GM19438 (cell line): ENCODE results near the gene F13A1.

Experiments used
- ATAC-seq: cut with Tn5 transposase; IDR thresholded peaks from one replicate; pipeline ENCODE4 v1.9.1; 2021; ENCODE audit warnings: low read depth; ENCODE audit not compliant: unreplicated experiment

The F13A1 gene

GRCh38 chr6:6248651-6249050 lies 71.8 kb downstream of the F13A1 start:
- peak; percentile 79 for ATAC-seq

GRCh38 chr6:6246544-6246943 lies 73.9 kb downstream of the F13A1 start:
- peak; percentile 67 for ATAC-seq

- ATAC-seq, result no peak
Observed at GRCh38 chr6:6244624-6245023, 75.8 kb downstream of the F13A1 start.

- ATAC-seq, result no peak
Observed at GRCh38 chr6:6243846-6244245, 76.6 kb downstream of the F13A1 start.

- ATAC-seq, result no peak
Observed at GRCh38 chr6:6239598-6240581, 80.6 kb downstream of the F13A1 start.

GRCh38 chr6:6236730-6237469 lies 83.6 kb downstream of the F13A1 start:
- no peak for ATAC-seq

- ATAC-seq, result no peak
Observed at GRCh38 chr6:6235786-6236185, 84.7 kb downstream of the F13A1 start.

GRCh38 chr6:6234963-6235362 lies 85.5 kb downstream of the F13A1 start:
- no peak for ATAC-seq

GRCh38 chr6:6230286-6230685 lies 90.2 kb downstream of the F13A1 start:
- ATAC-seq, result no peak

- no peak for ATAC-seq
Observed at GRCh38 chr6:6227896-6228295, 92.6 kb downstream of the F13A1 start.

- ATAC-seq, result no peak
Observed at GRCh38 chr6:6225885-6226529, 94.5 kb downstream of the F13A1 start.

GRCh38 chr6:6224933-6225486 lies 95.5 kb downstream of the F13A1 start:
- ATAC-seq, result no peak

GRCh38 chr6:6221787-6222535 lies 98.5 kb downstream of the F13A1 start:
- ATAC-seq, result no peak

- no peak for ATAC-seq
Observed at GRCh38 chr6:6220718-6221117, 99.7 kb downstream of the F13A1 start.

- no peak for ATAC-seq
Observed at GRCh38 chr6:6219716-6220115, 100.7 kb downstream of the F13A1 start.

GRCh38 chr6:6218759-6219085 lies 101.7 kb downstream of the F13A1 start:
- no peak for ATAC-seq

GRCh38 chr6:6217855-6218758 lies 102.4 kb downstream of the F13A1 start:
- no peak for ATAC-seq

- no peak for ATAC-seq
Observed at GRCh38 chr6:6210994-6211393, 109.5 kb downstream of the F13A1 start.

GRCh38 chr6:6202886-6203285 lies 117.6 kb downstream of the F13A1 start:
- ATAC-seq, result no peak
